ENCODE measurements around the gene MYL9.

MYL9 gene

GRCh38 chr20:36585410-36586125 is 44.2 kb downstream of the MYL9 start:
- DNase-seq = no peak

- no peak for DNase-seq
Measured at GRCh38 chr20:36587388-36588070, 46.2 kb downstream of the MYL9 start.

DNA sequence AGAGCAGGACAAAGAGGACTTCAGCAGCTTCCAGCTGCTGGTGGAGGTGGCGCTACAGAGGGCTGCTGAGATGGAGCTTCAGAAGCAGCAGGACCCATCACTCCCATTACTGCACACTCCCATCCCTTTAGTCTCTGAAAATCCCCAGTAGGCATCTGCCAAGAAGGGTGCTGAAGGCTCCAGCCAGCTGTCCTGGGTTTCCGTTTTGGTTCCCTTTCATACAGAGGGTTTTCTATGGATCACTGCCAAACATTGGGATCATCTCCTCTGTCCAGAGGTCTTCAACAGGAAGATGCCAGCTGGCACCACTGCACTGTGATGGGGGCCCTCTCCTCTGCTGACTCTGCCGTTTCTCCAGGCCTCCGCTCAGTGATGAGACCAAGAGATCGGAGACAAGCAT is 50.0 kb downstream of the MYL9 start:
- DNase-seq = peak; percentile 96

GRCh38 chr20:36591854-36592641 is 50.7 kb downstream of the MYL9 start:
- DNase-seq = peak; percentile 23 to 64

DNA sequence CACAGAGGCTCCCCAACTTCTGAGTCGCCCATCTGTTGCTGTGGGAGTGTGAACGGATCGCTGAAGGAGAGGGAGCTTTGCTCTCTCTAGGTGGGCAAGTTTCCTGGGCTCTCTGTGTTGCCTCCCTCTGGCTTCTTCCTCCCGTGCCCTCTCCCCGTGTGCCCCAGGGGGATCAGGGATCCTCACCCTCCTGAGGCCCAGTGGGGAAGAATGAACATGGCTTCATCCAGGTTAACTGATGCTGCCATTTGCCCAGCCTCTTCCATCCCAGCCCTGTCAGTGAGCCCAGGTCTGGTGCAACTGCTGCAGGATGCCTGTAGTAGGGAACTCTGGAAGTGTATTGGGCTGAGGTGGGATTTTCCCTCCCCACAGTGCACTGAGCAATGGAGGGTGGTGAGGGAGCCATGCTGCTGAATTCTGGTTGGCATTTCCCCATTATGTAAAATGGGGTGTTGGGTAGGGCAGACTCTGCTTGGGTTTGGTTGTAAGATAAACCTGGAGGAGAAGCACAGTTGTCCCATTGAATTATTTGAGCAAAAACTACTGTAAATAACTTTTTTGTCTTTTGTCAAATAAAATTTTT is 52.1 kb downstream of the MYL9 start:
- DNase-seq = no peak

GRCh38 chr20:36599912-36600345 is 58.6 kb downstream of the MYL9 start:
- no peak for DNase-seq

Data from NCI-H524 (cell line).